ENCODE measurements around the gene CDH23.

The CDH23 gene

DNA sequence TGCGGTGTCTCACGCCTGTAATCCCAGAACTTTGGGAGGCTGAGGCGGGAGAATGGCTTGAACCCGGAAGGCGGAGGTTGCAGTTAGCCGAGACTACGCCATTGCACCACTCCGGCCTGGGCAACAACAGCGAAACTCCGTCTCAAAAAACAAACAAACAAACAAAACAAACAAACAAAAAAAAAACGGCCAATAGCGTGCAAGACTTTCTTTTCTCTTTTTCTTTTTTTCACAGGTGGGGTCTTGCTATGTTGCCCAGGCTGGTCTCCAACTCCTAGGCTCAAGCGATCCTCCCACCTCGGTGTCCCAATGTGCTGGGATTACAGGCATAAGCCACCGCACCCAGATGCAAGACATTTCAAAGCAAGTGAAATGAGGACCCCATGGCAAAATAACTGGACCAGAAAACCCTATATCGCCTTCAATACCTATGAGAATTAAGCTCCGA lies 452.8 kb downstream of the CDH23 start:
- TF ChIP-seq, protein P1, sequence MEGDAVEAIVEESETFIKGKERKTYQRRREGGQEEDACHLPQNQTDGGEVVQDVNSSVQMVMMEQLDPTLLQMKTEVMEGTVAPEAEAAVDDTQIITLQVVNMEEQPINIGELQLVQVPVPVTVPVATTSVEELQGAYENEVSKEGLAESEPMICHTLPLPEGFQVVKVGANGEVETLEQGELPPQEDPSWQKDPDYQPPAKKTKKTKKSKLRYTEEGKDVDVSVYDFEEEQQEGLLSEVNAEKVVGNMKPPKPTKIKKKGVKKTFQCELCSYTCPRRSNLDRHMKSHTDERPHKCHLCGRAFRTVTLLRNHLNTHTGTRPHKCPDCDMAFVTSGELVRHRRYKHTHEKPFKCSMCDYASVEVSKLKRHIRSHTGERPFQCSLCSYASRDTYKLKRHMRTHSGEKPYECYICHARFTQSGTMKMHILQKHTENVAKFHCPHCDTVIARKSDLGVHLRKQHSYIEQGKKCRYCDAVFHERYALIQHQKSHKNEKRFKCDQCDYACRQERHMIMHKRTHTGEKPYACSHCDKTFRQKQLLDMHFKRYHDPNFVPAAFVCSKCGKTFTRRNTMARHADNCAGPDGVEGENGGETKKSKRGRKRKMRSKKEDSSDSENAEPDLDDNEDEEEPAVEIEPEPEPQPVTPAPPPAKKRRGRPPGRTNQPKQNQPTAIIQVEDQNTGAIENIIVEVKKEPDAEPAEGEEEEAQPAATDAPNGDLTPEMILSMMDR (IDR thresholded peaks at IDR 0.05) = no peak
- no peak for TF ChIP-seq ZFX (IDR thresholded peaks at IDR 0.05; ENCODE audit: borderline replicate concordance)
- H3K27ac ChIP-seq = no peak overlapping the region

DNA sequence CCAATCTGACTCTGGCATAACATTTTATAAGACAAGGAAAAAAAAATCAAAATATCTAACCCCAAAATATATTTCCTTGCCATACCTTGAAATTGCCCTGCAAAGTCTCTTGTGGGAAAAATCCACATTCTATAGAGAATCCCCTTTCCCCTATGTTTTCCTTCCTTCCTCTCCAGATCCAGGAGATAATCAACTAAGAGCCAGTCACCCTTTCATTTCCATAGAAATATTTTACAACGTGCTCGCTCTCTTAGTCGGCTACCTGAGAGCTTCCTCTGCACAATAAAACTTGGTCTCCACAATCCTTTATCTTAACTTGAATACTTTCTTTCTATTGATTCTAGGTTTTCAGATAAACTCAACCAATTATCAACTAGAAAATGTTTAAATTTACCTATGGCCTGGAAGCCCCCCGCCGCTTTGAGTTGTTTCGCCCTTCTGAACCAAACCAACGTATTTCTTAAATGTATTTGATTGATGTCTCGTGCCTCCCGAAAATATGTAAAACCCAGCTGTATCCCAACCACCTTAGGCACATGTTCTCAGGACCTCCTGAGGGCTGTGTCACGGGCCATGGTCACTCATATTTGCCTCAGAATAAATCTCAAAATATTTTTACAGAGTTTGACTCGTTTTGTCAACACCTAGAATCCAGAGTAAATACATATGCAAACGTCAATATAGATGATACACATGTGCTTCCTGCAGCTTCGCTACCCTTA lies 453.5 kb downstream of the CDH23 start:
- TF ChIP-seq, protein P1 (IDR thresholded peaks at IDR 0.05) = no peak
- no peak for TF ChIP-seq ZFX (IDR thresholded peaks at IDR 0.05; ENCODE audit: borderline replicate concordance)
- H3K27ac ChIP-seq = peak overlapping the region; percentile 80

DNA sequence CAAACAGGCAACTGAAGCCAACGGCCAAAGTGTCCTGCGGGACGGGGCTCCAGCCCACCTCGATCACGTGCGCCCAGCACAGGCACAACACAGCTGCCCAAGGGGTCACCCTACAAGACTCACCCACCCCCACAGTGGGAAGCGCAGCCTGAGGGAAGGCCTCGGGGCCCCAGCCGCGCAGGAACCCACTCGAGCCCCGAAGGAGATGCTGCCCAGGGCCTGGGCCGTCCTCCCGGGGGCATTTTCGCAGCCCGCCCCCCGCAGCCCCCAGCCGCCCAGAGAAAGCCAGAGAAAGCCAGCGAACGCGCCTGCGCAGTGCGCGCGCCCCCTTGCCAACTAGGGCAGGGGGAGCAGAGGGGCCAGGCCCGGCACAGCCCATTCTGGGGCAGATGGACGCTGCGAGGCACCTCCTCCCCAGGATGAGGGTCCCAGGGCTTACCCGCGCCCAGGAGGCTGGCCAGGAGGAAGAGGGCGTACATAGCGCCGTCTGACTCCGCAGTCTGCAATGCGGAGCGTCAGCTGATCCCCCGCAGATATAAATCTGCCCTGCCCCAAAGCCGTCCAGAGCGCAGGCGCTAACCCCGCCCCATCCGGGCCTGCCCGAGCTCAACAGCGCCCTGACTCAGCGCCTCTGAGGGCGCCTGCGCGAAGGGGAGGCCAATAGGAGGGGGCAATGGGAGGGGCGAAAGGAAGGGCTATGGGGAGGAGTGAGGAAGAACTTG lies 454.2 kb downstream of the CDH23 start, which contains the start of gene PSAP:
TSS of gene PSAP (minus strand) at position 509 of the 722 bp plus-strand sequence. CDS start at position 479, 30 bp downstream.
- peak within 1 kb of the TSS; percentile 80 for H3K27ac ChIP-seq
- no peak for TF ChIP-seq ZFX (IDR thresholded peaks at IDR 0.05; ENCODE audit: borderline replicate concordance)
- TF ChIP-seq, protein P1 (IDR thresholded peaks at IDR 0.05) = peak; percentile 6; the same call in 1 of the 2 replicates

DNA sequence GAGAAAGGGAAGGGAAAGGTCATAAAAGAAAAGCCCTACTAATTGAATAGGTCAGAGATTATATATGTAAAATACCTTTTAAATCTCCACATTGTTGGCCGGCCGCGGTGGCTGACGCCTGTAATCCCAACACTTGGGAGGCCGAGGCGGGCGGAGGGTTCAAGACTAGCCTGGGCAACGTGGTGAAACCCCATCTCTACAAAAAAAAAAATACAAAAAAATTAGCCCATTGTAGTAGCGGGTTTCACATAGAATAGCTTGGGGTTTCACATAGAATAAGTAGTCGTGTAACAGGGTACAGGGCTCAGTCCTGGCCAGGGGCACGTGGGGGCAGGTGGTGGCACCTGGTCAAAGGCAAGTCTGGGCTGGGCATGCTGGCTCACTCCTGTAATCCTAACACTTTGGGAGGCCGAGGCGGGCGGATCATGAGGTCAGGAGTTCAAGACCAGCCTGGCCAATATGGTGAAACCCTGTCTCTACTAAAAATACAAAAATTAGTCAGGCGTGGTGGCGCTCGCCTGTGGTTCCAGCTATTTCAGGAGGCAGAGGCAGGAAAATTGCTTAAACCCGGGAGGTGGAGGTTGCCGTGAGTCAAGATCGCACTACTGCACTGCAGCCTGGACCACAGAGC lies 454.9 kb downstream of the CDH23 start:
- peak overlapping the region; percentile 80 for H3K27ac ChIP-seq

DNA sequence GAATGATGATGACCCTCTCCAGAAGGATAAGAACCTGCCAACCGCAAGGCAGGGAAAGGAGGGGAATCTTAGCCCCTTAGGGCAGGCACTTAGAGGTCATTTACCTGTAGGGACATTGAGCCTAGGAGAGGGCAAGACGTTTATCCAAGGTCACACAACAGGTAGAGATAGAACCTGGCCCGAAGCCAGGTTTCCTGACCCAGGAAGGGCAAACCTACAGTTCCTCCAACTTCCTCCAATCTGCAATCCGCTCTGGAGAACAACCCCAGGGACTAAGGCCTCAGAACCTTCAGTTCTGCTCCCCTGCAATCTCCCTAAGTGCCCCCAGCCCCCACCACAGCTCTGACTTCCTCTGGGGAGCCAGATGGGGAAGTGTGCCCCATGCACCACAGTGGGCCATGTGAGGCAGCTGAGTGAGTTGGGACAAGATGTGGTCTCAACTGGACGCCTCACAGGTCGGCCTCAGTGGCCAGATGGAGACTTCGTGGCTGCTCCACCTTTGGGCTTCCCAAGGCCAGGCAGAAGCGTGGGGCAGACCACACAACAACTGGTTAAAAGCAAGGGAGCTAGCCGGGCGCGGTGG lies 455.7 kb downstream of the CDH23 start:
- TF ChIP-seq ZFX (IDR thresholded peaks at IDR 0.05; ENCODE audit: borderline replicate concordance) = no peak
- TF ChIP-seq, protein P1 (IDR thresholded peaks at IDR 0.05) = no peak
- no peak overlapping the region for H3K27ac ChIP-seq

DNA sequence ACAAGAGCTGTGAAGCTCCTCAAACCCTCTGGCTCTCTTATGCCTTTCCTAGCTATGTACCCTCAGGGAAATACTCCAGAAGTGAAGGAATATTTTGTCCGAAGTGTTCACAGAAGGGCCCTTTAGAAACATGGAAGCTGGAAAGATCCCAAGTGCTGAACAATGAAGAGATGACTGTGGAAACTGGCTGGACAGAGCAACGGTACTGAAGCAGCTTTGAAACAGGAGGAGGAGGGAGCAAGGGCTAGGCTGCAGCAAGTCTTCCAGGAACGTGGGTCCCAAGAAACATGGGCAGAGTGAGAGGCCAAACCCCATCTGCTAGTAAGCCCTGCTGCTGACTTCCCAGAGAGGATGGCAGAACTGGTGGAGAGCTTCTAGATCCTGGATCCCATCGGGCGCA lies 457.3 kb downstream of the CDH23 start:
- no peak overlapping the region for H3K27ac ChIP-seq
- no peak for TF ChIP-seq ZFX (IDR thresholded peaks at IDR 0.05; ENCODE audit: borderline replicate concordance)
- TF ChIP-seq, protein P1 (IDR thresholded peaks at IDR 0.05) = no peak

DNA sequence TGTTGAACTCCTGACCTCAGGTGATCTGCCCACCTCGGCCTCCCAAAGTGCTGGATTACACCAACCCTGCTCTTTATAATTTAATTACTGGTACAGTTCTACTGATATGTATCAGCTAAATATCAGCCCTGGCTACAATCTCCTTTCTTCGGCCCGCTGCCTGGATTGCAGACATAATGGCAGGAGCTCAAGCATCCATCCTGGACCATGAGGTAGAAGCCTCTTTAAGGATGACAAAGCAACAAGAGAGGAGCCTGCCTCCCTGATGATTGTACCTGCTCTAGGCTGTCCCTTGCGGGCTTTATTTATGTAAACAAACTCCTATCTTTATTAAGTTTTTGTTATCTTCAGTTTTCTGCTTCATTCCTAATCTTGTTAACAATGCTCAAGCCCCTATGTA lies 459.9 kb downstream of the CDH23 start:
- no peak for TF ChIP-seq ZFX (IDR thresholded peaks at IDR 0.05; ENCODE audit: borderline replicate concordance)
- TF ChIP-seq, protein P1 (IDR thresholded peaks at IDR 0.05) = no peak
- H3K27ac ChIP-seq = no peak overlapping the region

All from 22Rv1 (cell line).